Fibroblast of the aortic adventitia (primary cell): ENCODE results near the gene CHKB. TPM values are rescaled to one million over a fixed set of nuclear protein-coding genes. Genes with fewer than 3 reads are reported as not detected.
"Not testable (repeated sequence)": the region's sequence is repeated elsewhere in the genome, so short reads cannot be mapped to it uniquely, and the experiment has no call there.

Experiments
- DNase-seq: peaks from one replicate; pipeline ENCODE4 v3.0.0-alpha.2; 2010; ENCODE audit warnings: low read depth
- H3K4me3 ChIP-seq: 2 replicates; pipeline ENCODE4 v1.5.1; 2011; ENCODE audit warnings: low read depth, mild to moderate bottlenecking, control low read depth, low read length, moderate library complexity
- CTCF ChIP-seq: IDR thresholded peaks from 2 replicates; pipeline ENCODE4 v1.5.1; 2011; ENCODE audit warnings: mild to moderate bottlenecking, low read length, control low read depth, inconsistent platforms; ENCODE audit not compliant: insufficient read depth
- total RNA-seq: library from RNA; depleted of rRNA; stranded (reverse); fragments of >200 nt; gene quantifications from 2 replicates; pipeline ENCODE4 v1.2.3, GENCODE V29; 2012; ENCODE audit warnings: low replicate concordance

The CHKB gene
- total RNA-seq, 1 donor: 20.2 TPM

GRCh38 chr22:50610581-50610980 is 27.9 kb upstream of the CHKB start:
- DNase-seq: no peak
- TF ChIP-seq CTCF: no peak

GRCh38 chr22:50610041-50610451 is 27.4 kb upstream of the CHKB start:
- no peak for DNase-seq
- no peak for TF ChIP-seq CTCF
- H3K4me3 ChIP-seq: no peak overlapping the region

More at GRCh38 chr22:50610581-50610980, 27.9 kb upstream of the CHKB start:
- no peak overlapping the region for H3K4me3 ChIP-seq

GRCh38 chr22:50609599-50609998 is 26.9 kb upstream of the CHKB start:
- H3K4me3 ChIP-seq: no peak overlapping the region
- no peak for TF ChIP-seq CTCF
- no peak for DNase-seq

- no peak for TF ChIP-seq CTCF
- no peak overlapping the region for H3K4me3 ChIP-seq
- DNase-seq: no peak
Observed at GRCh38 chr22:50608996-50609395, 26.3 kb upstream of the CHKB start.

GRCh38 chr22:50608058-50608840 is 25.6 kb upstream of the CHKB start:
- DNase-seq, H3K4me3 ChIP-seq: not testable (repeated sequence)

GRCh38 chr22:50607659-50608020 is 25.0 kb upstream of the CHKB start:
- TF ChIP-seq CTCF: no peak
- DNase-seq: no peak
- no peak overlapping the region for H3K4me3 ChIP-seq

- no peak for TF ChIP-seq CTCF
- no peak overlapping the region for H3K4me3 ChIP-seq
- no peak for DNase-seq
Observed at GRCh38 chr22:50606946-50607658, 24.5 kb upstream of the CHKB start.
